Uterus (tissue), 4 donors: ENCODE measurements around the gene ABCG5. TPM values are rescaled to one million over a fixed set of nuclear protein-coding genes. Genes with fewer than 3 reads are reported as not detected.

ENCODE experiments used
- DNase-seq, 2 donors: peaks; one replicate each; pipeline ENCODE4 v3.0.0-alpha.2; 2019 to 2020
- H3K27ac ChIP-seq, 2 donors: fragments of 200-600 bp; sonication (generic); 1 replicate in 1 of 2; 2 replicates in 1 of 2; pipeline ENCODE4 v1.5.1; 2016 to 2018
- H3K27me3 ChIP-seq, 2 donors: fragments of 200-600 bp; sonication (generic); one replicate each; pipeline ENCODE4 v1.5.1; 2018 to 2019; ENCODE audit warnings: control low read depth in 1 of 2
- H3K36me3 ChIP-seq, 2 donors: fragments of 200-600 bp; sonication (generic); one replicate each; pipeline ENCODE4 v1.5.1; 2019; ENCODE audit warnings: control low read depth in 1 of 2
- H3K4me1 ChIP-seq, 2 donors: fragments of 200-600 bp; sonication (generic); one replicate each; pipeline ENCODE4 v1.5.1; 2018 to 2019; ENCODE audit warnings: control low read depth in 1 of 2
- H3K4me3 ChIP-seq, 2 donors: fragments of 200-600 bp; sonication (generic); 1 replicate in 1 of 2; 2 replicates in 1 of 2; pipeline ENCODE4 v1.5.1; 2018 to 2019; ENCODE audit warnings: mild to moderate bottlenecking in 1 of 2
- H3K9me3 ChIP-seq, 2 donors: fragments of 200-600 bp; sonication (generic); one replicate each; pipeline ENCODE4 v1.5.1; 2019; ENCODE audit warnings: control low read depth in 1 of 2
- CTCF ChIP-seq, 4 experiments: fragments of 200-600 bp in 2 of 4; fragments of 450-650 bp in 2 of 4; sonication (generic) in 2 of 4; IDR thresholded peaks; one replicate each; pipeline ENCODE4 v1.5.1; 2016 to 2019; ENCODE audit warnings: antibody characterized with exemption in 4 of 4, mild to moderate bottlenecking in 2 of 4, moderate library complexity in 1 of 4
- POLR2A ChIP-seq, 2 donors: fragments of 450-650 bp; IDR thresholded peaks; one replicate each; pipeline ENCODE4 v1.6.1; 2016; ENCODE audit warnings: antibody characterized with exemption in 2 of 2, mild to moderate bottlenecking in 1 of 2, moderate library complexity in 1 of 2
- intact Hi-C: fragments of 100-400 bp; cut with DNase I; formaldehyde crosslinking; loops from one replicate; pipeline ENCODE4 v1.15.1; 2023; ENCODE audit warnings: low total_unique reads
- total RNA-seq, 4 donors: library from RNA; depleted of rRNA in 3 of 4; stranded (reverse); fragments of >200 nt in 3 of 4; gene quantifications; one replicate each; pipeline versions ENCODE4 v1.1.0 to v1.2.4, GENCODE V29; 2014 to 2023
- donor health status: DM: yes; HTN: yes; CAD: no.

Gene ABCG5
- total RNA-seq, 4 donors from 2014 or later: not detected

- DNase-seq: no peak
- Histone ChIP-seq H3K27me3 (no peaks in the 10 kb centered on the region), H3K9me3 (no peaks in the 10 kb centered on the region), H3K27ac (no peak overlapping the region), H3K4me3 (no peak overlapping the region), H3K36me3 (no peaks in the 10 kb centered on the region), H3K4me1 (no peaks in the 10 kb centered on the region)
- intact Hi-C loops: no loop called here
- TF ChIP-seq POLR2A (IDR thresholded peaks at IDR 0.05): no peak
- no peak for TF ChIP-seq CTCF (IDR thresholded peaks at IDR 0.05)
Measured at GRCh38 chr2:43872151-43872550, 33.5 kb upstream of the ABCG5 start.

DNA sequence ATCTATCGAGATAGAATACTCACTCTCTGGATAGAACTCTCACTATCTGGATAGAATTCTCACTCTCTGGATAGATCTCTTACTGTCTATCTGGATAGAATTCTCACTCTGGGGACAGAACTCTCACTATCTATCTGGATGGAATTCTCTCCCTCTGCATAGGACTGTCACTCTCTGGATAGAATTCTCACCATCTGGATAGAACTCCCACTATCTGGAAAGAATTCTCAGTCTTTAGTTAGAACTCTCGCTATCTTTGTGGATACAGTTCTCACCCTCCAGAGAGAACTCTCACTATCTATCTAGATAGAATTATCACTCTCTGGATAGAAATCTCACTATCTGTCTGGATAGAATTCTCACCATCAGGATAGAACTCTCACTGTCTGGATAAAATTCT is 16.7 kb upstream of the ABCG5 start:
- peaks cover 0 to 4% of the 10 kb centered on the region in 2 donors for H3K27me3 ChIP-seq
- no peak for DNase-seq
- H3K27ac ChIP-seq: no peak overlapping the region
- intact Hi-C loops: no loop called here
- H3K36me3 ChIP-seq: no peaks in the 10 kb centered on the region
- no peak overlapping the region for H3K4me3 ChIP-seq
- H3K4me1 ChIP-seq: no peaks in the 10 kb centered on the region
- no peaks in the 10 kb centered on the region for H3K9me3 ChIP-seq
- TF ChIP-seq POLR2A (IDR thresholded peaks at IDR 0.05) (no peak), CTCF (IDR thresholded peaks at IDR 0.05) (no peak)

DNA sequence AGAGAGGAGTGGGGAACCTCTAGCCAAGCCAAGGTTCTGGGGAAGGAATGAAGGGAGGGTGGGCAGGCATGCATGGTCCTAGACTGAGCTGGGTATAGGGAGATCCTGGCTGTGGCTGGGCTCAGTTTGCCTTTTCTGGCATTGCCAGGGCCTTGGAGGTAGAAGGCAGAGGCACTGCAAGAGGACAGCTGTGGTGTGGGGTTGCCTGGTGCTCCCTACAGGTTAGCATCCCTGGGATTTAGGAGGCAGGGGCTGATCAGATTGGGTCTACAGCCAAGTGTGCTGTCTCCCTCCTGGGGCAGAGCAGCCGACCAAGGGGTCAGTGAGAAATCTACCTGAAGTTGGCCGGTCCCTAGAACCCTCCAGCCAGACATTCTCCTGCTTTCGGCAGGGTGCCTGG is 16.0 kb upstream of the ABCG5 start:
- TF ChIP-seq CTCF (IDR thresholded peaks at IDR 0.05) (no peak), POLR2A (IDR thresholded peaks at IDR 0.05) (no peak)
- Histone ChIP-seq H3K4me3 (no peak overlapping the region), H3K9me3 (no peaks in the 10 kb centered on the region), H3K36me3 (no peaks in the 10 kb centered on the region), H3K27me3 (no peaks in the 10 kb centered on the region), H3K4me1 (no peaks in the 10 kb centered on the region), H3K27ac (no peak overlapping the region)
- DNase-seq: no peak
- intact Hi-C loops: no loop called here

- no peaks in the 10 kb centered on the region for H3K9me3 ChIP-seq
- intact Hi-C loops: no loop called here
- no peaks in the 10 kb centered on the region for H3K4me1 ChIP-seq
- TF ChIP-seq POLR2A (IDR thresholded peaks at IDR 0.05) (no peak), CTCF (IDR thresholded peaks at IDR 0.05) (no peak)
- H3K27ac ChIP-seq: no peak overlapping the region
- no peaks in the 10 kb centered on the region for H3K36me3 ChIP-seq
- DNase-seq: no peak
- H3K27me3 ChIP-seq: no peaks in the 10 kb centered on the region
- no peak overlapping the region for H3K4me3 ChIP-seq
Measured at GRCh38 chr2:43853141-43854081, 14.8 kb upstream of the ABCG5 start.

DNA sequence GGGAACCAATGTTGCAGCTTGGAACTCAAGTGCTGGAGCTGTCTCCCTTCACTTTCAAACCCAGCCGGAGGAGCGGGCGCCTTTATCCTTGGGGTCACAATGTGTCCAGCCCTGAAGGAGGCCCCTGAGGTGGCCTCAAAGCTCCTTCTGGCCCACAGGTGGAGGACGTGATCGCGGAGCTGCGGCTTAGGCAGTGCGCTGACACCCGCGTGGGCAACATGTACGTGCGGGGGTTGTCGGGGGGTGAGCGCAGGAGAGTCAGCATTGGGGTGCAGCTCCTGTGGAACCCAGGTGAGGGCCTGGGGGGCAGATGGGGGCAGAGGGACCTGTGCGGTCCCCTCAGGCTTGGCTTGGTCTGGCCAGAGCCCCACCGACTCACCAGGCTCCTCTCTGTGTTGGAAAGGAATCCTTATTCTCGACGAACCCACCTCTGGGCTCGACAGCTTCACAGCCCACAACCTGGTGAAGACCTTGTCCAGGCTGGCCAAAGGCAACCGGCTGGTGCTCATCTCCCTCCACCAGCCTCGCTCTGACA is 13.6 kb upstream of the ABCG5 start:
- H3K4me3 ChIP-seq: no peak overlapping the region
- no peaks in the 10 kb centered on the region for H3K27me3 ChIP-seq
- H3K36me3 ChIP-seq: no peaks in the 10 kb centered on the region
- intact Hi-C loops: no loop called here
- H3K9me3 ChIP-seq: no peaks in the 10 kb centered on the region
- H3K27ac ChIP-seq: no peak overlapping the region
- no peak for TF ChIP-seq CTCF (IDR thresholded peaks at IDR 0.05)
- no peak for TF ChIP-seq POLR2A (IDR thresholded peaks at IDR 0.05)
- no peak for DNase-seq
- H3K4me1 ChIP-seq: no peaks in the 10 kb centered on the region
